IMR-90 (cell line): ENCODE measurements around the gene BCAS4. TPM values are rescaled to one million over a fixed set of nuclear protein-coding genes. Genes with fewer than 3 reads are reported as not detected.

ENCODE experiments used
- ATAC-seq: fragments of 200-7000 bp; cut with Tn5 transposase; 2 replicates; pipeline ENCODE4 v1.9.1; 2020; ENCODE audit warnings: low read depth, mild to moderate bottlenecking, moderate library complexity
- BruUV-seq: library from RNA; stranded (reverse); fragments of 400-500 nt; replicated peaks from 2 replicates; lab custom pipeline; 2021; lab: Mats Ljungman, UMichigan
- CTCF ChIA-PET: fragments of 300-600 bp; formaldehyde crosslinking; extraction: SDS; loops from one replicate; lab custom pipeline; 2021; ENCODE audit warnings: antibody characterized with exemption; lab: Yijun Ruan, JAX
- POLR2A ChIA-PET: fragments of 300-600 bp; sonication (Branson Sonifier 250); formaldehyde crosslinking; loops from one replicate; lab custom pipeline; 2022; ENCODE audit warnings: antibody characterized with exemption; ENCODE audit not compliant: unreplicated experiment; lab: Charles Lee
- DNase-seq: peaks from one replicate; pipeline ENCODE4 v3.0.0; 2013
- H2AFZ ChIP-seq: replicated peaks from 2 replicates; pipeline ENCODE3; 2013; ENCODE audit warnings: low read length, mild to moderate bottlenecking; ENCODE audit not compliant: poor library complexity
- H2AK5ac ChIP-seq: 2 replicates; pipeline ENCODE4 v1.6.1; 2013; ENCODE audit warnings: low read depth, low read length, inconsistent platforms
- H2AK9ac ChIP-seq: replicated peaks from 2 replicates; pipeline ENCODE3; 2013; ENCODE audit warnings: mild to moderate bottlenecking, low read depth, low read length, moderate library complexity; ENCODE audit not compliant: poor library complexity
- H2BK120ac ChIP-seq: 2 replicates; pipeline ENCODE4 v1.6.1; 2013; ENCODE audit warnings: low read depth, low read length, inconsistent platforms
- H2BK15ac ChIP-seq: 3 replicates; pipeline ENCODE4 v1.6.1; 2013; ENCODE audit warnings: low read depth, low read length, inconsistent platforms
- H2BK20ac ChIP-seq: 2 replicates; pipeline ENCODE4 v1.6.1; 2013; ENCODE audit warnings: low read depth, mild to moderate bottlenecking, inconsistent platforms, low read length, moderate library complexity
- H2BK5ac ChIP-seq: 2 replicates; pipeline ENCODE4 v1.6.1; 2013; ENCODE audit warnings: mild to moderate bottlenecking, low read depth, low read length, inconsistent platforms; ENCODE audit not compliant: poor library complexity, severe bottlenecking
- H3K14ac ChIP-seq: replicated peaks from 2 replicates; pipeline ENCODE4 v1.6.1; 2013; ENCODE audit warnings: low read depth, low read length, inconsistent platforms
- H3K18ac ChIP-seq: 2 replicates; pipeline ENCODE4 v1.6.1; 2013; ENCODE audit warnings: low read depth, low read length, control low read depth
- H3K23ac ChIP-seq: 2 replicates; pipeline ENCODE4 v1.6.1; 2013; ENCODE audit warnings: low read depth, low read length, inconsistent platforms
- H3K27ac ChIP-seq: 2 replicates; pipeline ENCODE4 v1.5.1; 2013; ENCODE audit warnings: mild to moderate bottlenecking, control low read depth, low read length; ENCODE audit not compliant: insufficient read depth
- H3K27me3 ChIP-seq: 2 replicates; pipeline ENCODE4 v1.6.1; 2013; ENCODE audit warnings: low read length; ENCODE audit not compliant: control insufficient read depth, insufficient read depth
- H3K36me3 ChIP-seq: 2 replicates; pipeline ENCODE4 v1.6.1; 2013; ENCODE audit warnings: low read length, mixed read lengths; ENCODE audit not compliant: control insufficient read depth, insufficient read depth
- H3K4ac ChIP-seq: 2 replicates; pipeline ENCODE4 v1.6.1; 2013; ENCODE audit warnings: low read depth, low read length, inconsistent platforms
- H3K4me1 ChIP-seq: 2 replicates; pipeline ENCODE4 v1.6.1; 2013; ENCODE audit warnings: low read length, mixed read lengths; ENCODE audit not compliant: control insufficient read depth, insufficient read depth
- H3K4me2 ChIP-seq: 2 replicates; pipeline ENCODE4 v1.6.1; 2013; ENCODE audit warnings: low read depth, mild to moderate bottlenecking, control low read depth, low read length, moderate library complexity
- H3K4me3 ChIP-seq: 2 replicates; pipeline ENCODE4 v1.5.1; 2013; ENCODE audit warnings: low read depth, mild to moderate bottlenecking, control low read depth, low read length, moderate library complexity; ENCODE audit not compliant: insufficient read depth
- H3K56ac ChIP-seq: 2 replicates; pipeline ENCODE4 v1.6.1; 2013; ENCODE audit warnings: low read length, inconsistent platforms; ENCODE audit not compliant: insufficient read depth; ENCODE audit errors: extremely low read depth
- H3K79me1 ChIP-seq, 2 experiments: 2 replicates each; pipeline ENCODE4 v1.6.1; 2013; ENCODE audit warnings: low read length in 2 of 2, inconsistent platforms in 1 of 2, low read depth in 1 of 2
- H3K9ac ChIP-seq: 2 replicates; pipeline ENCODE4 v1.6.1; 2013; ENCODE audit warnings: low read depth, low read length, control low read depth
- H3K9me1 ChIP-seq: 2 replicates; pipeline ENCODE4 v1.6.1; 2013; ENCODE audit warnings: low read length, inconsistent platforms; ENCODE audit not compliant: insufficient read depth
- H3K9me3 ChIP-seq: 2 replicates; pipeline ENCODE4 v1.6.1; 2013; ENCODE audit warnings: low read length; ENCODE audit not compliant: control insufficient read depth, insufficient read depth
- H4K20me1 ChIP-seq: 2 replicates; pipeline ENCODE4 v1.6.1; 2013; ENCODE audit warnings: low read length, inconsistent platforms; ENCODE audit not compliant: insufficient read depth
- H4K5ac ChIP-seq: 2 replicates; pipeline ENCODE4 v1.6.1; 2013; ENCODE audit warnings: mild to moderate bottlenecking, low read depth, low read length, control low read depth
- H4K8ac ChIP-seq, 2 experiments: 2 replicates each; pipeline ENCODE4 v1.6.1; 2013; ENCODE audit warnings: low read depth in 2 of 2, low read length in 2 of 2, control low read depth in 1 of 2, inconsistent platforms in 1 of 2
- H4K91ac ChIP-seq: 2 replicates; pipeline ENCODE4 v1.6.1; 2013; ENCODE audit warnings: low read depth, low read length, inconsistent platforms; ENCODE audit not compliant: insufficient read depth
- BHLHE40 ChIP-seq: fragments of 150-350 bp; IDR thresholded peaks from 2 replicates; pipeline ENCODE4 v1.6.1; 2016; ENCODE audit warnings: mild to moderate bottlenecking, low read depth, low read length
- CEBPB ChIP-seq: IDR thresholded peaks from 2 replicates; pipeline ENCODE4 v1.6.1; 2012; ENCODE audit warnings: low read depth, low read length, improper control_type of control experiment
- CHD1 ChIP-seq: IDR thresholded peaks from 2 replicates; pipeline ENCODE4 v1.6.1; 2012; ENCODE audit warnings: low read depth, low read length, improper control_type of control experiment
- MAFK ChIP-seq: IDR thresholded peaks from 2 replicates; pipeline ENCODE4 v1.6.1; 2012; ENCODE audit warnings: low read depth, low read length, improper control_type of control experiment
- MXI1 ChIP-seq: IDR thresholded peaks from 2 replicates; pipeline ENCODE4 v1.6.1; 2012; ENCODE audit warnings: low read depth, mild to moderate bottlenecking, low read length, moderate library complexity, borderline replicate concordance
- NFE2L2 ChIP-seq: fragments of 150-350 bp; IDR thresholded peaks from 2 replicates; pipeline ENCODE4 v1.6.1; 2016; ENCODE audit warnings: low read depth, mild to moderate bottlenecking, low read length
- POLR2A ChIP-seq: IDR thresholded peaks from 2 replicates; pipeline ENCODE4 v1.6.1; 2012; ENCODE audit warnings: mild to moderate bottlenecking, low read depth, low read length
- RFX5 ChIP-seq: IDR thresholded peaks from 2 replicates; pipeline ENCODE4 v1.8.0; 2012; ENCODE audit warnings: low read depth, mild to moderate bottlenecking, low read length, moderate library complexity
- SMC3 ChIP-seq: fragments of 150-350 bp; IDR thresholded peaks from 2 replicates; pipeline ENCODE4 v1.6.1; 2016; ENCODE audit warnings: low read depth, mild to moderate bottlenecking, antibody characterized with exemption, low read length, moderate library complexity
- WGBS, 2 experiments: methylation state at CpG; one replicate each; pipeline versions ENCODE4 v1.1.5 to v1.1.7; 2013; ENCODE audit warnings: missing lambda C conversion rate in 2 of 2; ENCODE audit not compliant: insufficient read length in 1 of 2; ENCODE audit errors: extremely low coverage in 2 of 2; 5-methylcytosine and 5-hydroxymethylcytosine counted together
- dilution Hi-C: fragments of 300-500 bp; cut with HindIII; formaldehyde crosslinking; loops from one replicate; pipeline ENCODE4 v1.14.3; 2018; ENCODE audit warnings: low sequenced_read_pairs; ENCODE audit not compliant: unreplicated experiment
- in situ Hi-C: fragments of 300-500 bp; cut with MboI; formaldehyde crosslinking; loops from 3 replicates; pipeline ENCODE4 v1.14.3; 2019; ENCODE audit warnings: low sequenced_read_pairs, inconsistent platforms, mixed read lengths
- intact Hi-C: fragments of 100-400 bp; cut with micrococcal nuclease; formaldehyde crosslinking; loops from 2 replicates; pipeline ENCODE4 v1.10.0; 2022
- polyA plus RNA-seq, 3 experiments: library from polyadenylated mRNA; depleted of rRNA; stranded (reverse); fragments of >200 nt; gene quantifications; 2 replicates each; pipeline ENCODE4 v1.2.3, GENCODE V29; 2012; ENCODE audit warnings: low replicate concordance in 1 of 3
- total RNA-seq: library from RNA; depleted of rRNA; stranded (reverse); fragments of >200 nt; gene quantifications from 2 replicates; pipeline ENCODE4 v1.2.3, GENCODE V29; 2012
- TF ChIP-seq, protein P1 (sequence below): fragments of 150-350 bp; IDR thresholded peaks from 2 replicates; pipeline ENCODE4 v1.6.1; 2016; ENCODE audit warnings: low read depth, mild to moderate bottlenecking, low read length, moderate library complexity, borderline replicate concordance
- TF ChIP-seq, protein P2 (sequence below): fragments of 150-350 bp; IDR thresholded peaks from 2 replicates; pipeline ENCODE4 v1.6.1; 2017; ENCODE audit warnings: mild to moderate bottlenecking, antibody characterized with exemption, low read length, low read depth

BCAS4 gene
- total and polyA plus RNA-seq, 2 of the 4 experiments (the other 2 are of a cell fraction), result 42.7 to 47.5 TPM

DNA sequence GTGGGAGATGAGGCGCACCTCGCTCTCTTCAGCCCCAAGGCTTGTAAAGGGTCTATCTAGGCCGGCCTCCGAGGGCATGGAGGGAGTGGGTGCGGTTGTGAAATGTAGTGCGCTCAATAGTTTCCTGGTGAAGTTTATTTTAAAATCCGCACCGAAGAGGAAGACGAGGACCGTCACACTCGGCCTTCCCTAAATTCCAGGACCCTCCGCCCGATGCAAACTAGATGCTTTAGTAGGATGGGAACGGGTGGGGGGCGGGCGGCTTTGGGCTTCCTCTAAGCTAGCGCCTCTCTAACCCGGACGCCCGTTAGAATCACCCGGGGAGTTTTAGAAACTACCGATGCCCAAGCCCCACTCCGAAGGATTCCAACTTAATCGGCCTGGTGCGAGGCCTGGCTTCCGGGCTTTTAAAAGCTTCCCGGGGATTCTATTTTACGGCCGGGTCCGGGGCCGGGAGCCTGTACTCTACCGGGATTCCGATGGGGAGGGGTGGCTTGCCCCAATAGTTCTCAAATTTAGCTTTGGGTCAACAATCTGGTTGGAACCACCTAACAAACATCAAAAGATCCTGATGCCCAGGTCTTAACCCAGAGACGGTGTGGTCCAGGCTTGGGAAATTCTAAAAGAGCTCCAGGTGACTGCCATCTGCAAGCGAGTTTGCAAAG is 548 bp upstream of the BCAS4 start (continued):
- TF ChIP-seq SMC3, result no peak

DNA sequence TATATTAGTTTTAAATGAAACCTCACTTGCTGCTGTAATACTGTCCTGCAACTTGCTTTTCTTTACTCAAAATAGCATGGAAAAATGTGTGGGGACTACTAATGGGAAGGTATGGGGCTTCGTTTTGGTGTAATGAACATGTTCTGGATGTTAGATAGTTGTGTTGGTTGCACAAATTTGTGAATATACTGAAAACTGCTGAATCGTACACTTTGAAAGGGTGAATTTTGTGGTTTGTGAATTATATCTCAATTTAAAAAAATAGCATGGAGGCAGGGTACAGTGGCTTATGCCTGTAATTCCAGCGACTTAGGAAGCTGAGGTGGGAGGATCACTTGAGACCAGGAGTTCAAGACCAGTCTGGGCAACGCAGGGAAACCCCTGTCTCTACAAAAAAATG is 2.3 kb downstream of the BCAS4 start:
- in situ Hi-C loops (loop anchor here (10.0 kb wide), 1 partner anchor 528 kb away; no protein-coding TSS in a partner anchor), intact Hi-C loops (no loop called here), dilution Hi-C loops (no loop called here)
- ATAC-seq (no peak), DNase-seq (no peak)
- Histone ChIP-seq H3K9ac (no peak overlapping the region), H3K36me3 (no peaks in the 10 kb centered on the region), H2BK15ac (no peak overlapping the region), H3K4me1 (peaks cover 3% of the 10 kb centered on the region; the same call in 1 of the 2 replicates), H3K4me3 (no peak overlapping the region), H2AK5ac (no peak overlapping the region), H2BK20ac (no peak overlapping the region), H3K27me3 (no peaks in the 10 kb centered on the region), H3K18ac (no peak overlapping the region), H4K5ac (no peak overlapping the region), H3K4me2 (no peak overlapping the region), H4K20me1 (0 out of 2 replicates have a peak, but pooled peaks cover 6% of the 10 kb centered on the region), H3K14ac (no peak overlapping the region), H3K27ac (no peak overlapping the region), H4K8ac (no peak overlapping the region), H3K4ac (no peak overlapping the region), H3K56ac (no peak overlapping the region), H4K91ac (no peak overlapping the region), H2AFZ (no peak overlapping the region), H3K9me1 (peaks cover 3% of the 10 kb centered on the region; the same call in 1 of the 2 replicates), H2AK9ac (no peak overlapping the region), H2BK5ac (no peak overlapping the region), H3K23ac (no peak overlapping the region), H3K79me1 (peaks cover 25% of the 10 kb centered on the region in 2 experiments), H3K9me3 (no peaks in the 10 kb centered on the region), H2BK120ac (no peak overlapping the region)
- CTCF ChIA-PET, result no interaction called here
- POLR2A ChIA-PET, result no interaction called here
- TF ChIP-seq NFE2L2 (no peak), BHLHE40 (no peak), POLR2A (no peak), MXI1 (no peak), CHD1 (no peak), CEBPB (no peak), RFX5 (no peak), MAFK (no peak)
- TF ChIP-seq, protein P1, sequence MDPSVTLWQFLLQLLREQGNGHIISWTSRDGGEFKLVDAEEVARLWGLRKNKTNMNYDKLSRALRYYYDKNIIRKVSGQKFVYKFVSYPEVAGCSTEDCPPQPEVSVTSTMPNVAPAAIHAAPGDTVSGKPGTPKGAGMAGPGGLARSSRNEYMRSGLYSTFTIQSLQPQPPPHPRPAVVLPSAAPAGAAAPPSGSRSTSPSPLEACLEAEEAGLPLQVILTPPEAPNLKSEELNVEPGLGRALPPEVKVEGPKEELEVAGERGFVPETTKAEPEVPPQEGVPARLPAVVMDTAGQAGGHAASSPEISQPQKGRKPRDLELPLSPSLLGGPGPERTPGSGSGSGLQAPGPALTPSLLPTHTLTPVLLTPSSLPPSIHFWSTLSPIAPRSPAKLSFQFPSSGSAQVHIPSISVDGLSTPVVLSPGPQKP, result no peak
- TF ChIP-seq, protein P2, sequence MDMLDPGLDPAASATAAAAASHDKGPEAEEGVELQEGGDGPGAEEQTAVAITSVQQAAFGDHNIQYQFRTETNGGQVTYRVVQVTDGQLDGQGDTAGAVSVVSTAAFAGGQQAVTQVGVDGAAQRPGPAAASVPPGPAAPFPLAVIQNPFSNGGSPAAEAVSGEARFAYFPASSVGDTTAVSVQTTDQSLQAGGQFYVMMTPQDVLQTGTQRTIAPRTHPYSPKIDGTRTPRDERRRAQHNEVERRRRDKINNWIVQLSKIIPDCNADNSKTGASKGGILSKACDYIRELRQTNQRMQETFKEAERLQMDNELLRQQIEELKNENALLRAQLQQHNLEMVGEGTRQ, result no peak
- 100% methylated on average over 1 of the region's 4 CpGs; no CpG with 5 or more reads in 1 of the 2 experiments for WGBS, 2 experiments
- no TSS peak for BruUV-seq
